AG08396 (cell line): Measurements from ENCODE around the gene CHSY1.

ENCODE experiments used
- DNase-seq: peaks from one replicate; pipeline ENCODE4 v3.0.0; 2012; ENCODE audit warnings: low spot score, mixed read lengths

CHSY1 gene

GRCh38 chr15:101188637-101189408, 63.0 kb downstream of the CHSY1 start:
- DNase-seq: no peak

- no peak for DNase-seq
Measured at GRCh38 chr15:101187820-101188636, 63.8 kb downstream of the CHSY1 start.

GRCh38 chr15:101185770-101186169, 66.1 kb downstream of the CHSY1 start:
- no peak for DNase-seq

- no peak for DNase-seq
Measured at GRCh38 chr15:101185336-101185735, 66.5 kb downstream of the CHSY1 start.

- no peak for DNase-seq
Measured at GRCh38 chr15:101184830-101185229, 67.0 kb downstream of the CHSY1 start.

GRCh38 chr15:101183931-101184305, 67.9 kb downstream of the CHSY1 start:
- no peak for DNase-seq

DNA sequence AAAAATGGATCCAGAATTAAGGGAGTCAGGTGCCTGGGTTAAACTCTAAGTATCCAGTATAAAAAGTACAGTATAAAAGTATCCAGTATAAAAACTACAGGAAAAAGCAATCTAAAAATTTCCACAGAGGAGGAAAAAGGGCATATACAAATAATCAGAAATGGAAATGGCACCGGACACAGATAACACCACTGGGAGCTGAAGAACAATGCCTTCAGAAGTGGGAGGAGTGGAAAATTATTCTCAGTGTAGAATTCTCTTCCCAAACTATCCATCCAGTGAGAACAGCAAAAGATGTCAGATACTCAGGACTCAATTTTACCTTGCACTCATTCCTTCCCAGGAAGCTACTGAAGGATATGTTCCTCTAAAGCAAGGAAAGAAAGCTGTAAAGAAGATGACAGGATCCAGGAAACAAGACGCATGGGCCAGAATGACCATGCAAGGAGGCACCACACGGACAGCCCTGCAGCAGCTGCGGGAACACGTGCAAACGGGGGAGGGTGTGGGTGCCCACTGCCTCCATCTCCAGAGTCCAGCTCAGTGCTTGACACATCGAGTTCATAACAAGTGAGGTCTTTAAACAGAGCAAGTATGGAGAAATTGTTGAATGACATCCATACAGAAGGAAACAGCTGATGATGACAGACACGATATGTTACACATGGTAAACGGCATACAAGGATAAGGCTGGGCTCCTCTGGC, 68.5 kb downstream of the CHSY1 start:
- DNase-seq: no peak

DNA sequence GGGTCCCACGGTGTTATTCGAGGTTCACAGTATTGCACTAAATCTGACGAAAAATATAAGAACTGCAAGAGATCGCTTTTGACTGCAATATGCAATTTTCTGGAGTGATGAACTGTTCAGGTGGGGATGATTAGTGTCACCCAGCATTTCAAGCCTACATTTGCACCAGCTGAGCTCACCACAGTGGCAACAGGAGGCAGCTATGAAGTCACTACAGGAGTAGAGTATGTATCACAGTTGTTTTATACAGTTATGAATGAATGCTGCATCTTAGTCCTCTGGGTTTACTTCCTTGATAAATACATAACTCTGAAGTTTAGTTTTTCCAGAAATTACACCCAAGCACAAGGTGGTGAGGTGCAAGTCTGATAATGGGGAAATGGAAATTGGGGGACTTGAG, 69.6 kb downstream of the CHSY1 start:
- no peak for DNase-seq

GRCh38 chr15:101181349-101181748, 70.5 kb downstream of the CHSY1 start:
- no peak for DNase-seq

DNA sequence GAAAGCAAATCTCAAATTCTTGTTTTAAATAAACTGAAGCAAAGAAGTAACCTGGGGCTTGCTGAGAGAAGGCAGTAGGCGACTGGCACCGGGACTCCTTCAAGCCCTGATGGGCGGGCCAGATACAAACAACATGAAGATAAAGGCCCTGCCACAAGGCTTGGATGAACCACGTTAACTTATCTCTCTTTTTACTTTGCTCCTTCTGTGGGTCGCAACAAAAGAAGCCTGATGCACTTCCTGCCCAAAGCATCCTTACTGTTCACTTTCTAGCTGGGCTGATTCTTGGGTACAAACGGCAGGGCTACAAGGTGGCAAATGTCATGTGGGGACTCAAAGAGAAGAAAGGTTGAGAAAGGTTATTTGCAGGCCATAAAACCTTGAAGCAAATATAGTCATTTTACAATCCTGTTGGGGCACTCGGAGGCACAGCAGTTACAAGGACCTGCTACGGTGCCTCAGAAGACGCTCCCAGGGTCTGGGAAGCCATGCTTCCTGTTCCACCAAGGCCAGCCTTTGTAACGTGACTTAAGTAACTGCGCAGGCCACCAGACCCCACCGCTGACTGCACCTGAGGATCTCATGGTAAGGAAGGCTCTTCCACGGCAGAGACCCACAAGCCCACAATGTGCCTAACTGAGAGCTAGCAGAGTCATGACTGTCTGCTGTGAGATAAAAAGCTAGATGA, 71.1 kb downstream of the CHSY1 start:
- DNase-seq: no peak

DNA sequence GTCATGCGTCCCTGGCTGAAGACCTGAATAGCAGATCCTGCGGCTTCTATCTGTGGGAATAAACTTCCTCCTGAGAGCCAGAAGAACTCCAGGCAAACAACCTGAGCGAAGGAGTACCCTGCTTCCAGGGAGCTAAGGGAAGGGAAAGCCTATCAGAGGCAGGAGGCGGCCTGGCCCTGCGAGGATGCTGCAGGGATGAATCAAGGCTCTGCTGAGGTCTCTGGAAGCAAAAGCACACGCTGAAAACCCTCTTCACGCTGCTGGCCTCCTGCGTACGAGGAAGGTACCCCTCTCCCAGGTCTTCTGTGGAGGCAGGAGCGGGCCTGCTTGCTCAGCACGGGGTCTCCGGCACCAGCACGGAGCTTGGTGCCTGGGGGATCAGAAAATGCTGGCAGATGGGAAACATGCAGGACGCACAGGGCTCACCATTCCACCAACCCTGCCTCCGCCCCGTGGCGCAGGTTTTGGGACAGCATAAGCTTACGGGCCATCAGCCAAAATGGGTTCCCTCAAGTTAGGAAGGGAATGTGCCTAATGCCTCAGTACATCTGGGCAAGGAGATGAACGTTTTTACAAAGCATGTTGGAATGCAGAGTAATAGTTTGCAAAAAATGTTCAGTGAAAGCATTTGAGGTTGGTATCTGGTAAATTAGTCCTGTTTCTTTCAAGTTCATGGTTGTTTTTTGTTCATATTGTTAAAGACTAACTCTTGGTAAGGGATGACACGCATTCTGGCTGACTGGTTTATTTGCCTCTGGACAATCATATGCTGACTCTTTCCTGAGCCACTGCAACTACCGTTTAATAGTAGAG, 72.3 kb downstream of the CHSY1 start:
- peak; percentile 66 for DNase-seq

GRCh38 chr15:101178931-101179330, 72.9 kb downstream of the CHSY1 start:
- DNase-seq: no peak

DNA sequence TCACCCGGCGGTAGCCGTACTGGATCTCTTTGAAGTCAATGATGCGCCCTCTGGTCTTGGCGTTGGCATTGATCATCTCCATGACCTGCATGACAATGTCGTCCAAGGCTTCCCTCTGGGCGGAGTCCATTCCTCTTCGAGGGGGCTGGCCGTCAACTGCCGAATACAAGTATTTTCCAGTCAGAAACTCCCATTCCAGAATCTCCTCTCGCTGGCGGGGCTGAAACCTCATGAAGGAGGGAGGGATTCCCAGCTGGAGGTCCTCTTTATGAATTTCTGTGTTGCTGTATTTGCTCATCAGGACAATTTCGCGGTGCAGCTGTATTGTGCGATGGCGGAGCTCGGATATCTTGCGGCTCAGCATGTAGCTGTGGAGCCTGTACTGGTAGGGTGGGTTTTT, 73.4 kb downstream of the CHSY1 start:
- DNase-seq: no peak

GRCh38 chr15:101177866-101178265, 74.0 kb downstream of the CHSY1 start:
- no peak for DNase-seq

DNA sequence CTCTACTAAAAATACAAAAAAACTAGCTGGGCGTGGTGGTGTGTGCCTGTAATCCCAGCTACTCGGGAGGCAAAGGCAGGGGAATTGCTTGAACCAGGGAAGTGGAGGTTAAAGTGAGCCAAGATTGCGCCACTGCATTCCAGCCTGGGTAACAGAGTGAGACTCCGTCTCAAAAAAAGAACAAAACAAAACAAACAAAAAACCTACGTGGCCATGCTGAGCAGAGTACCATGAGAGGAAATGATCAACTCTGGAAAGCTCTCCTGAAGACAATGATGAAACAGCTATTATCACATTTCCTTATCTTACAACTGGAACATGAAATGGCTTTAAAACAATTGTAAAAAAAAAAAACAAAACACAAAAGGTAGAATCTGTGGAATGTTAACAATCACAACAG, 75.2 kb downstream of the CHSY1 start:
- DNase-seq: no peak

- DNase-seq: no peak
Measured at GRCh38 chr15:101175401-101175800, 76.4 kb downstream of the CHSY1 start.

- no peak for DNase-seq
Measured at GRCh38 chr15:101174152-101174920, 77.5 kb downstream of the CHSY1 start.

- DNase-seq: no peak
Measured at GRCh38 chr15:101173233-101174119, 78.4 kb downstream of the CHSY1 start.

GRCh38 chr15:101172501-101173071, 79.3 kb downstream of the CHSY1 start:
- DNase-seq: no peak
